Gastroesophageal sphincter (tissue), 3 donors: Measurements from ENCODE around the gene MYO9B.

ENCODE experiments used
- POLR2A ChIP-seq, 2 donors: fragments of 450-650 bp; IDR thresholded peaks; one replicate each; pipeline ENCODE4 v1.6.1; 2017; ENCODE audit warnings: antibody characterized with exemption in 2 of 2, mild to moderate bottlenecking in 2 of 2, moderate library complexity in 1 of 2
- TF ChIP-seq, protein P1 (sequence below), 4 experiments: fragments of 200-600 bp in 2 of 4; fragments of 450-650 bp in 2 of 4; sonication (generic) in 1 of 4; IDR thresholded peaks; one replicate each; pipeline ENCODE4 v1.5.1; 2017 to 2019; ENCODE audit warnings: antibody characterized with exemption in 4 of 4, mild to moderate bottlenecking in 2 of 4, moderate library complexity in 2 of 4

DNA sequence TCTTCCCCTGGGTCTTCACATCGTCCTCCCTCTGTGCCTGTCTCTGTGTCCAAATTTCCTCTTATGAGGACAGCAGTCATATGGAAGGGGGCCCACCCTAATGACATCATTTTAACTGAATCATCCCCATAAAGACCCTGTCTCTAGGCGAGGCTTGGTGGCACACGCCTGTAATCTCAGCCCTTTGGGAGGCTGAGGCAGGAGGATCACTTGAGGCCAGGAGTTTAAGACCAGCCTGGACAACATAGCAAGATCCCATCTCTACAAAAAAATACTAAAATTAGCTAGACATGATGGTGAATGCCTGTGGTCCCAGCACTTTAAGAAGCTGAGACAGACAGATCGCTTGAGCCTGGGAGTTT lies 4.8 kb downstream of the MYO9B start:
- TF ChIP-seq, protein P1, sequence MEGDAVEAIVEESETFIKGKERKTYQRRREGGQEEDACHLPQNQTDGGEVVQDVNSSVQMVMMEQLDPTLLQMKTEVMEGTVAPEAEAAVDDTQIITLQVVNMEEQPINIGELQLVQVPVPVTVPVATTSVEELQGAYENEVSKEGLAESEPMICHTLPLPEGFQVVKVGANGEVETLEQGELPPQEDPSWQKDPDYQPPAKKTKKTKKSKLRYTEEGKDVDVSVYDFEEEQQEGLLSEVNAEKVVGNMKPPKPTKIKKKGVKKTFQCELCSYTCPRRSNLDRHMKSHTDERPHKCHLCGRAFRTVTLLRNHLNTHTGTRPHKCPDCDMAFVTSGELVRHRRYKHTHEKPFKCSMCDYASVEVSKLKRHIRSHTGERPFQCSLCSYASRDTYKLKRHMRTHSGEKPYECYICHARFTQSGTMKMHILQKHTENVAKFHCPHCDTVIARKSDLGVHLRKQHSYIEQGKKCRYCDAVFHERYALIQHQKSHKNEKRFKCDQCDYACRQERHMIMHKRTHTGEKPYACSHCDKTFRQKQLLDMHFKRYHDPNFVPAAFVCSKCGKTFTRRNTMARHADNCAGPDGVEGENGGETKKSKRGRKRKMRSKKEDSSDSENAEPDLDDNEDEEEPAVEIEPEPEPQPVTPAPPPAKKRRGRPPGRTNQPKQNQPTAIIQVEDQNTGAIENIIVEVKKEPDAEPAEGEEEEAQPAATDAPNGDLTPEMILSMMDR (IDR thresholded peaks at IDR 0.05), result no peak
- no peak for TF ChIP-seq POLR2A (IDR thresholded peaks at IDR 0.05)
